ENCODE data around the gene IL7R. TPM values are rescaled to one million over a fixed set of nuclear protein-coding genes. Genes with fewer than 3 reads are reported as not detected.

IL7R gene
- total RNA-seq, 1 experiment from 2014 or later, result not detected

GRCh38 chr5:35924122-35924949 is 67.6 kb downstream of the IL7R start:
- Mint-ChIP-seq H3K4me3 (ENCODE audit: unreplicated experiment) (no peak overlapping the region), H3K27me3 (ENCODE audit: insufficient read depth, unreplicated experiment) (peaks cover 22% of the 10 kb centered on the region)

GRCh38 chr5:35924950-35925722 is 68.4 kb downstream of the IL7R start:
- POLR2A ChIA-PET, result no interaction called here
- no peaks in the 10 kb centered on the region; the same call in 1 of the 2 replicates for H3K4me1 ChIP-seq
- Mint-ChIP-seq H3K27ac (ENCODE audit: unreplicated experiment) (no peak overlapping the region), H3K4me3 (ENCODE audit: unreplicated experiment) (peak overlapping the region; percentile 52), H3K36me3 (ENCODE audit: insufficient read depth, unreplicated experiment) (no peaks in the 10 kb centered on the region), H3K9me3 (ENCODE audit: unreplicated experiment) (peaks cover 5% of the 10 kb centered on the region), H3K4me1 (ENCODE audit: low read depth, unreplicated experiment) (peaks cover 7% of the 10 kb centered on the region), H3K27me3 (ENCODE audit: insufficient read depth, unreplicated experiment) (peaks cover 22% of the 10 kb centered on the region)
- H3K4me3 ChIP-seq (ENCODE audit: low read depth, low read length), result no peak overlapping the region
- TF ChIP-seq, protein P1, sequence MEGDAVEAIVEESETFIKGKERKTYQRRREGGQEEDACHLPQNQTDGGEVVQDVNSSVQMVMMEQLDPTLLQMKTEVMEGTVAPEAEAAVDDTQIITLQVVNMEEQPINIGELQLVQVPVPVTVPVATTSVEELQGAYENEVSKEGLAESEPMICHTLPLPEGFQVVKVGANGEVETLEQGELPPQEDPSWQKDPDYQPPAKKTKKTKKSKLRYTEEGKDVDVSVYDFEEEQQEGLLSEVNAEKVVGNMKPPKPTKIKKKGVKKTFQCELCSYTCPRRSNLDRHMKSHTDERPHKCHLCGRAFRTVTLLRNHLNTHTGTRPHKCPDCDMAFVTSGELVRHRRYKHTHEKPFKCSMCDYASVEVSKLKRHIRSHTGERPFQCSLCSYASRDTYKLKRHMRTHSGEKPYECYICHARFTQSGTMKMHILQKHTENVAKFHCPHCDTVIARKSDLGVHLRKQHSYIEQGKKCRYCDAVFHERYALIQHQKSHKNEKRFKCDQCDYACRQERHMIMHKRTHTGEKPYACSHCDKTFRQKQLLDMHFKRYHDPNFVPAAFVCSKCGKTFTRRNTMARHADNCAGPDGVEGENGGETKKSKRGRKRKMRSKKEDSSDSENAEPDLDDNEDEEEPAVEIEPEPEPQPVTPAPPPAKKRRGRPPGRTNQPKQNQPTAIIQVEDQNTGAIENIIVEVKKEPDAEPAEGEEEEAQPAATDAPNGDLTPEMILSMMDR (IDR thresholded peaks at IDR 0.05; ENCODE audit: insufficient read depth in 1 of 2, low read depth in 1 of 2, low read length in 1 of 2, severe bottlenecking in 1 of 2, unreplicated experiment in 1 of 2), result peak; percentile 57 to 83
- intact Hi-C loops (cut with micrococcal nuclease; ENCODE audit: unreplicated experiment), result loop anchor here (1.0 to 5.0 kb wide), 2 partner anchors 274 to 698 kb away; no protein-coding TSS in a partner anchor
- peaks cover 2% of the 10 kb centered on the region; the same call in 1 of the 2 replicates for H3K27me3 ChIP-seq (replicated peaks; ENCODE audit: control insufficient read depth, insufficient read depth, low read length)
- no peaks in the 10 kb centered on the region for H3K36me3 ChIP-seq (ENCODE audit: control insufficient read depth, insufficient read depth, low read length)
- CTCF ChIA-PET, result interaction anchor here (0.6 to 2.5 kb wide), 4 partner anchors 112 to 446 kb away, joined by 3 to 26 read pairs (median 4); no protein-coding TSS in a partner anchor
- no TSS peak for BruUV-seq (replicated peaks)
- peak; percentile 59 to 64 for DNase-seq
- H3K9me3 ChIP-seq, result no peaks in the 10 kb centered on the region; the same call in 1 of the 2 replicates

More at GRCh38 chr5:35924122-35924949, 67.6 kb downstream of the IL7R start:
- no peak for DNase-seq
- intact Hi-C loops (cut with micrococcal nuclease; ENCODE audit: unreplicated experiment), result no loop called here
- peaks cover 7% of the 10 kb centered on the region for H3K4me1 Mint-ChIP-seq (ENCODE audit: low read depth, unreplicated experiment)
- Histone ChIP-seq H3K9me3 (no peaks in the 10 kb centered on the region; the same call in 1 of the 2 replicates), H3K36me3 (ENCODE audit: control insufficient read depth, insufficient read depth, low read length) (no peaks in the 10 kb centered on the region), H3K27me3 (replicated peaks; ENCODE audit: control insufficient read depth, insufficient read depth, low read length) (peaks cover 2% of the 10 kb centered on the region; the same call in 1 of the 2 replicates), H3K4me3 (ENCODE audit: low read depth, low read length) (no peak overlapping the region), H3K4me1 (no peaks in the 10 kb centered on the region; the same call in 1 of the 2 replicates)
- BruUV-seq (replicated peaks), result no TSS peak
- H3K9me3 Mint-ChIP-seq (ENCODE audit: unreplicated experiment), result peaks cover 13% of the 10 kb centered on the region
- TF ChIP-seq, protein P1 (IDR thresholded peaks at IDR 0.05; ENCODE audit: insufficient read depth in 1 of 2, low read depth in 1 of 2, low read length in 1 of 2, severe bottlenecking in 1 of 2, unreplicated experiment in 1 of 2), result no peak
- H3K27ac Mint-ChIP-seq (ENCODE audit: unreplicated experiment), result no peak overlapping the region
- ChIA-PET CTCF (interaction anchor here (0.8 to 2.5 kb wide), 2 partner anchors 111 to 273 kb away, joined by 3 to 26 read pairs; no protein-coding TSS in a partner anchor), POLR2A (no interaction called here)
- H3K36me3 Mint-ChIP-seq (ENCODE audit: insufficient read depth, unreplicated experiment), result no peaks in the 10 kb centered on the region

Measured in Caco-2 (cell line).